Mucosa of descending colon (tissue), 3 donors: ENCODE measurements around the gene CHGA. TPM values are rescaled to one million over a fixed set of nuclear protein-coding genes. Genes with fewer than 3 reads are reported as not detected.

Experiments used
- ATAC-seq: fragments of 200-7000 bp; cut with Tn5 transposase; one replicate; pipeline ENCODE4 v1.9.1; 2020; ENCODE audit warnings: mild to moderate bottlenecking, moderate library complexity
- DNase-seq, 3 donors: peaks; one replicate each; pipeline ENCODE4 v3.0.0-alpha.2; 2020
- H3K36me3 ChIP-seq: fragments of 200-600 bp; one replicate; pipeline ENCODE4 v1.8.0; 2021; ENCODE audit warnings: low read depth, mild to moderate bottlenecking
- H3K4me1 ChIP-seq: fragments of 200-600 bp; one replicate; pipeline ENCODE4 v1.8.0; 2021; ENCODE audit warnings: low read depth, mild to moderate bottlenecking
- H3K4me3 ChIP-seq: fragments of 200-600 bp; one replicate; pipeline ENCODE4 v1.8.0; 2021; ENCODE audit warnings: mild to moderate bottlenecking
- H3K9me3 ChIP-seq: fragments of 200-600 bp; one replicate; pipeline ENCODE4 v1.8.0; 2021; ENCODE audit warnings: mild to moderate bottlenecking
- CTCF ChIP-seq: fragments of 200-600 bp; IDR thresholded peaks from one replicate; pipeline ENCODE4 v1.8.0; 2022; ENCODE audit warnings: antibody characterized with exemption, mild to moderate bottlenecking
- intact Hi-C, 2 donors: fragments of 100-400 bp; cut with DNase I in 1 of 2; cut with micrococcal nuclease in 1 of 2; formaldehyde crosslinking; loops; one replicate each; pipeline versions ENCODE4 v1.11.0 to v1.11.1; 2022; cut with DNase I, micrococcal nuclease
- total RNA-seq, 3 donors: library from RNA; stranded (reverse); fragmentation: NEBNext Ultra II Directional in 2 of 3; extraction: Animal tissue kit (Norgen Biotek cat#: 25700) in 2 of 3; gene quantifications; one replicate each; pipeline versions ENCODE4 v1.2.1 to v1.2.4, GENCODE V29; 2021 to 2023
- donor health status: DM: no; HTN: no; CAD: no; lungs with moderate emphysema.
- donor health status: DM: no; HTN: no; CAD: no.
- donor health status: DM: no; HTN: yes; CAD: no.

CHGA gene
- total RNA-seq, 3 donors from 2014 or later, result 39.1 to 236 (median 187) TPM

- H3K4me1 ChIP-seq, result no peaks in the 10 kb centered on the region
- no peaks in the 10 kb centered on the region for H3K9me3 ChIP-seq
- ATAC-seq (no peak), DNase-seq (no peak)
- no peak overlapping the region for H3K4me3 ChIP-seq
- intact Hi-C loops, result no loop called here
- TF ChIP-seq CTCF, result no peak
- H3K36me3 ChIP-seq, result no peaks in the 10 kb centered on the region
These were observed 24.3 kb upstream of the CHGA start for GRCh38 chr14:92898566-92899131.

DNA sequence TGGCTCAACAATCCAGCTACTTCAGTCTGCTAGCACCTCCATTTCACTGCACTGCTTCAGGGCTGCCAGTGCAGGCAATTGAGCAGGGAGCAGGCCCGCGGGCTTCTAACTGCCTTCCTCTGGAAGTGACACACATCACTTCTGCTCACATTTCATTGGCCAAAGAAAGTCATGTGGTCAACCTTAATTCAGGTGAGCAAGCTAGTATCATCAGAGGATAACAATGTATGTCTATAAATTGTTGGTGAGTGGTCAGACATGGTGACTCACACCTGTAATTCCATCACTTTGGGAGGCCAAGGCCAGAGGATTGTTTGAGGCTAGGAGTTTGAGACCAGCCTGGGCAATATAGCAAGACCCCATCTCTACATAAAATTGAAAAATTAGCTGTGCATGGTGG, 22.3 kb upstream of the CHGA start:
- intact Hi-C loops, result no loop called here
- Histone ChIP-seq H3K9me3 (no peaks in the 10 kb centered on the region), H3K4me3 (no peak overlapping the region), H3K4me1 (no peaks in the 10 kb centered on the region), H3K36me3 (no peaks in the 10 kb centered on the region)
- DNase-seq (no peak), ATAC-seq (no peak)
- no peak for TF ChIP-seq CTCF

- Histone ChIP-seq H3K9me3 (no peaks in the 10 kb centered on the region), H3K4me3 (no peak overlapping the region), H3K36me3 (no peaks in the 10 kb centered on the region), H3K4me1 (no peaks in the 10 kb centered on the region)
- ATAC-seq, result no peak
- intact Hi-C loops, result no loop called here
- DNase-seq, result no peak
- TF ChIP-seq CTCF, result no peak
These were observed 20.8 kb upstream of the CHGA start for GRCh38 chr14:92902191-92902590.

DNA sequence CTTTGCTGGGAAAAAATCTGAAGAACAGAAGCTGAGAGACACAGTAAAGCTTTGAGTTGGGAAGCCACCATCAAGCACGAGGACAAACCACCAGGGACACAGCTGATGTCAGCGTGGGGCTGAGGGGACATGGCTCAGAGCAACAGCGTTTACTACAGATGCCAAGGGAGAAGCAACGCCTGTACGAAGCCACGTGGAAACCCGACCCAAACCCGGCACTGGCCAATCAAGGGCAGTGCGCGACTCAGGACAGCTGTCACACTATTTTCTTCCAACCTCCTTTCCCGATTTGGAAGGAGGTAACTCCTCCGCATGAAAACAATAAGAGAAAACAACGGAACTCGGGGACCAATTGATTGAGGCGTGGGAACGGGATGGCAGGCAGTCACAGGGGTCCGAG, 20.2 kb upstream of the CHGA start:
- H3K36me3 ChIP-seq, result no peaks in the 10 kb centered on the region
- ATAC-seq (no peak), DNase-seq (no peak)
- H3K4me1 ChIP-seq, result no peaks in the 10 kb centered on the region
- intact Hi-C loops, result no loop called here
- no peak for TF ChIP-seq CTCF
- no peaks in the 10 kb centered on the region for H3K9me3 ChIP-seq
- no peak overlapping the region for H3K4me3 ChIP-seq

- intact Hi-C loops, result no loop called here
- no peak for TF ChIP-seq CTCF
- no peak for ATAC-seq
- Histone ChIP-seq H3K4me1 (no peaks in the 10 kb centered on the region), H3K36me3 (no peaks in the 10 kb centered on the region), H3K4me3 (no peak overlapping the region), H3K9me3 (no peaks in the 10 kb centered on the region)
- no peak for DNase-seq
These were observed 19.6 kb upstream of the CHGA start for GRCh38 chr14:92903359-92903758.

DNA sequence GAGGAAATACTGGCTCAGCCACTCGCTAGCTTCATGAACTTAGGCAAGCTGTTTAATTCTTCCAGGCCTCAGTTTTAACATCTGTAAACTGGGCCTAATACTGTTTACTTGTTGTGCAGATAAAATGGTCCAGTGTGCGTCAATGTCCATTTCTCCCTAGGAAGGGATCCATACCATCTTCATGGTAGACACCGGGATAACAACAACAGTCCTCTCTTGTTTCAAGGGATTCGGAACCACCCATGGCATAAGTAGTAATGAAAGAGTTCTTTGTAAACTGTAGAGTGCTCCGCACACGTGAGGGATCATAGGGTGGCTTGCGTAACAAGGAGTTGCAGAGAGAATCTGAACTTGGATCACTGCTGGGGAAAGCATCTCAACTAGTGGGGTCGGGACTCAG, 17.3 kb upstream of the CHGA start:
- intact Hi-C loops, result no loop called here
- ATAC-seq, result no peak
- TF ChIP-seq CTCF, result no peak

More for the DNA sequence above, 17.3 kb upstream of the CHGA start:
- Histone ChIP-seq H3K9me3 (no peaks in the 10 kb centered on the region), H3K4me3 (no peak overlapping the region), H3K4me1 (no peaks in the 10 kb centered on the region), H3K36me3 (no peaks in the 10 kb centered on the region)
- DNase-seq, result no peak
